H1 (cell line): Measurements from ENCODE around the gene C5AR2. TPM values are rescaled to one million over a fixed set of nuclear protein-coding genes. Genes with fewer than 3 reads are reported as not detected.

Experiments used
- CTCF ChIA-PET: fragments of 300-600 bp; sonication (Branson Sonifier 250); formaldehyde crosslinking; loops from one replicate; lab custom pipeline; 2021; ENCODE audit not compliant: partially characterized antibody; lab: Charles Lee
- POLR2A ChIA-PET: fragments of 300-600 bp; sonication (Branson Sonifier 250); formaldehyde crosslinking; loops from one replicate; lab custom pipeline; 2021; ENCODE audit warnings: inconsistent platforms; ENCODE audit not compliant: partially characterized antibody; lab: Charles Lee
- DNase-seq, 2 experiments: peaks; one replicate each; pipeline versions ENCODE4 v3.0.0 to v3.0.0-alpha.2; 2010 to 2022; ENCODE audit warnings: low spot score in 2 of 2, low read depth in 1 of 2, mixed read lengths in 1 of 2
- FAIRE-seq: peaks from 2 replicates; lab custom pipeline; 2011; peaks lifted over from hg19 to GRCh38; lab: Jason Lieb, UNC
- H2AFZ ChIP-seq: 2 replicates; pipeline ENCODE4 v1.8.1; 2012; ENCODE audit warnings: low read length, inconsistent platforms
- H2AK5ac ChIP-seq: 2 replicates; pipeline ENCODE4 v1.6.1; 2013; ENCODE audit warnings: low read depth, low read length
- H2BK120ac ChIP-seq: replicated peaks from 2 replicates; pipeline ENCODE3; 2013; ENCODE audit warnings: low read depth, low read length, inconsistent platforms
- H2BK12ac ChIP-seq: 2 replicates; pipeline ENCODE4 v1.6.1; 2013; ENCODE audit warnings: low read depth, low read length
- H2BK15ac ChIP-seq: 2 replicates; pipeline ENCODE4 v1.6.1; 2013; ENCODE audit warnings: low read length
- H2BK20ac ChIP-seq: 2 replicates; pipeline ENCODE4 v1.6.1; 2013; ENCODE audit warnings: low read length
- H2BK5ac ChIP-seq: 2 replicates; pipeline ENCODE4 v1.6.1; 2013; ENCODE audit warnings: low read depth, low read length
- H3K14ac ChIP-seq: 2 replicates; pipeline ENCODE4 v1.6.1; 2013; ENCODE audit warnings: inconsistent platforms; ENCODE audit not compliant: insufficient read length
- H3K18ac ChIP-seq: 2 replicates; pipeline ENCODE4 v1.6.1; 2013; ENCODE audit warnings: low read length; ENCODE audit errors: extremely low read depth
- H3K23ac ChIP-seq: 2 replicates; pipeline ENCODE4 v1.6.1; 2013; ENCODE audit warnings: inconsistent platforms; ENCODE audit not compliant: insufficient read length
- H3K23me2 ChIP-seq: 2 replicates; pipeline ENCODE4 v1.6.1; 2013; ENCODE audit warnings: low read depth, low read length
- H3K27ac ChIP-seq: 2 replicates; pipeline ENCODE4 v1.6.1; 2011; ENCODE audit warnings: low read depth, low read length, inconsistent platforms
- H3K27me3 ChIP-seq, 4 experiments: replicated peaks in 1 of 4; 1 replicate in 1 of 4; 2 replicates in 3 of 4; pipeline versions ENCODE4 v1.6.1 to v1.8.1; 2011 to 2013; ENCODE audit warnings: low read length in 3 of 4, mild to moderate bottlenecking in 3 of 4, inconsistent platforms in 2 of 4, mixed read lengths in 2 of 4, moderate library complexity in 1 of 4; ENCODE audit not compliant: control insufficient read depth in 3 of 4, insufficient read depth in 3 of 4; ENCODE audit errors: extremely low read depth in 1 of 4
- H3K36me3 ChIP-seq, 4 experiments: 2 replicates each; pipeline versions ENCODE4 v1.6.1 to v1.8.1; 2011 to 2013; ENCODE audit warnings: mild to moderate bottlenecking in 4 of 4, low read length in 3 of 4, moderate library complexity in 2 of 4, control low read depth in 1 of 4, inconsistent platforms in 1 of 4; ENCODE audit not compliant: insufficient read depth in 4 of 4, control insufficient read depth in 2 of 4
- H3K4ac ChIP-seq: replicated peaks from 2 replicates; pipeline ENCODE3; 2013; ENCODE audit warnings: low read length, low read depth, mixed read lengths, inconsistent platforms; ENCODE audit not compliant: insufficient read length
- H3K4me1 ChIP-seq, 4 experiments: replicated peaks in 1 of 4; 1 replicate in 1 of 4; 2 replicates in 3 of 4; pipeline versions ENCODE4 v1.6.1 to v1.8.1; 2011 to 2013; ENCODE audit warnings: low read length in 3 of 4, inconsistent platforms in 2 of 4, mixed read lengths in 1 of 4; ENCODE audit not compliant: insufficient read depth in 4 of 4, control insufficient read depth in 3 of 4
- H3K4me2 ChIP-seq, 2 experiments: 2 replicates each; pipeline versions ENCODE4 v1.6.1 to v1.8.1; 2011 to 2013; ENCODE audit warnings: low read depth in 2 of 2, low read length in 2 of 2, control low read depth in 1 of 2, inconsistent platforms in 1 of 2, mild to moderate bottlenecking in 1 of 2; ENCODE audit not compliant: insufficient read depth in 1 of 2
- H3K4me3 ChIP-seq, 4 experiments: fragments of 200-600, 300-600 bp in 1 of 4; sonication (generic), shearing (Covaris generic), sonication (Bioruptor Twin) in 1 of 4; 2 replicates each; pipeline versions ENCODE4 v1.5.1 to v1.8.1; 2011 to 2016; ENCODE audit warnings: low read length in 4 of 4, low read depth in 3 of 4, control low read depth in 2 of 4, inconsistent platforms in 2 of 4, mild to moderate bottlenecking in 2 of 4, mixed read lengths in 1 of 4, moderate library complexity in 1 of 4; ENCODE audit not compliant: insufficient read depth in 2 of 4; ENCODE audit errors: extremely low read depth in 1 of 4
- H3K56ac ChIP-seq: replicated peaks from 2 replicates; pipeline ENCODE3; 2013; ENCODE audit warnings: low read depth, mild to moderate bottlenecking, mixed read lengths, low read length, inconsistent platforms; ENCODE audit not compliant: insufficient read length
- H3K79me1 ChIP-seq: 2 replicates; pipeline ENCODE4 v1.6.1; 2013; ENCODE audit warnings: low read depth, low read length, control low read depth
- H3K79me2 ChIP-seq, 2 experiments: 2 replicates each; pipeline versions ENCODE4 v1.6.1 to v1.8.1; 2012 to 2013; ENCODE audit warnings: low read length in 2 of 2, mild to moderate bottlenecking in 2 of 2, inconsistent platforms in 1 of 2; ENCODE audit not compliant: insufficient read depth in 2 of 2, control insufficient read depth in 1 of 2
- H3K9ac ChIP-seq, 4 experiments: replicated peaks in 1 of 4; 1 replicate in 1 of 4; 2 replicates in 3 of 4; pipeline versions ENCODE4 v1.6.1 to v1.8.1; 2011 to 2013; ENCODE audit warnings: low read depth in 3 of 4, low read length in 3 of 4, control low read depth in 2 of 4, mild to moderate bottlenecking in 2 of 4, moderate library complexity in 2 of 4, inconsistent platforms in 1 of 4; ENCODE audit errors: extremely low read depth in 1 of 4
- H3K9me3 ChIP-seq, 2 experiments: 2 replicates each; pipeline versions ENCODE4 v1.6.1 to v1.8.1; 2012 to 2013; ENCODE audit warnings: mild to moderate bottlenecking in 2 of 2, moderate library complexity in 2 of 2, control low read depth in 1 of 2, inconsistent platforms in 1 of 2, low read depth in 1 of 2, low read length in 1 of 2, mixed read lengths in 1 of 2; ENCODE audit not compliant: insufficient read depth in 2 of 2
- H4K20me1 ChIP-seq, 2 experiments: replicated peaks in 1 of 2; 2 replicates each; pipeline versions ENCODE3 to v1.8.1; 2011 to 2013; ENCODE audit warnings: inconsistent platforms in 2 of 2, low read length in 2 of 2, mild to moderate bottlenecking in 1 of 2; ENCODE audit not compliant: insufficient read depth in 2 of 2, control insufficient read depth in 1 of 2
- H4K5ac ChIP-seq: 2 replicates; pipeline ENCODE4 v1.6.1; 2013; ENCODE audit warnings: low read length, low read depth, mixed read lengths, inconsistent platforms; ENCODE audit not compliant: insufficient read length
- H4K8ac ChIP-seq: 2 replicates; pipeline ENCODE4 v1.8.0; 2013; ENCODE audit warnings: mild to moderate bottlenecking, moderate library complexity, low read length, inconsistent platforms; ENCODE audit not compliant: insufficient read depth; ENCODE audit errors: extremely low read depth
- H4K91ac ChIP-seq: replicated peaks from 2 replicates; pipeline ENCODE3; 2013; ENCODE audit warnings: low read length, mixed read lengths, inconsistent platforms; ENCODE audit not compliant: insufficient read length
- ATF2 ChIP-seq: IDR thresholded peaks from 2 replicates; pipeline ENCODE4 v1.6.1; 2012; ENCODE audit warnings: low read length, inconsistent platforms
- KDM1A ChIP-seq: fragments of 200-600, 300-600 bp; sonication (generic); IDR thresholded peaks from 2 replicates; pipeline ENCODE4 v1.7.1; 2016; ENCODE audit warnings: mild to moderate bottlenecking, low read length, borderline replicate concordance
- NANOG ChIP-seq: IDR thresholded peaks from 2 replicates; pipeline ENCODE4 v1.6.1; 2011; ENCODE audit warnings: low read length, low read depth, mild to moderate bottlenecking, inconsistent platforms; ENCODE audit not compliant: insufficient read depth, poor library complexity, severe bottlenecking
- WGBS, 2 experiments: shearing (Covaris generic) in 1 of 2; methylation state at CpG; one replicate each; pipeline versions ENCODE4 v1.1.6 to v1.1.7; 2013 to 2015; ENCODE audit warnings: low lambda C conversion rate in 2 of 2, mixed read lengths in 2 of 2, inconsistent platforms in 1 of 2, low coverage in 1 of 2, missing lambda C conversion rate in 1 of 2; ENCODE audit not compliant: insufficient replicate concordance in 2 of 2, insufficient coverage in 1 of 2, insufficient read length in 1 of 2; ENCODE audit errors: extremely low coverage in 1 of 2, missing lambda C conversion rate in 1 of 2; 5-methylcytosine and 5-hydroxymethylcytosine counted together
- polyA plus RNA-seq, 7 experiments: library from polyadenylated mRNA; depleted of rRNA in 3 of 7; stranded (reverse) in 5 of 7; unstranded in 2 of 7; fragments of >200 nt in 5 of 7; fragments of 200-250 nt in 2 of 7; gene quantifications; 1 replicate in 5 of 7; 2 replicates in 1 of 7; 4 replicates in 1 of 7; pipeline versions ENCODE4 v1.2.1 to v1.2.3, GENCODE V29; 2011 to 2013; ENCODE audit warnings: missing spikeins in 2 of 7, mixed read lengths in 2 of 7
- total RNA-seq: library from RNA; stranded (reverse); fragmentation: NEBNext Ultra II Directional; extraction: Animal tissue kit (Norgen Biotek cat#: 25700); gene quantifications from 2 replicates; pipeline ENCODE4 v1.2.1, GENCODE V29; 2021

C5AR2 gene
- total and polyA plus RNA-seq, 2 of the 8 experiments (the other 6 are each of a cell fraction or from before 2014, with no cell fraction given) = 0.08 to 0.15 TPM

GRCh38 chr19:47306303-47306702, 25.7 kb upstream of the C5AR2 start:
- Histone ChIP-seq H2BK20ac (no peak overlapping the region), H4K20me1 (no peaks in the 10 kb centered on the region)
- CTCF ChIA-PET = interaction anchor here (0.6 to 3.7 kb wide), 8 partner anchors 12 to 151 kb away, joined by 3 to 32 read pairs (median 6); no protein-coding TSS in a partner anchor

More at GRCh38 chr19:47306303-47306702, 25.7 kb upstream of the C5AR2 start:
- Histone ChIP-seq H3K27me3 (no peaks in the 10 kb centered on the region), H3K56ac (no peak overlapping the region), H2BK5ac (no peak overlapping the region), H3K4me3 (no peak overlapping the region), H3K79me1 (no peaks in the 10 kb centered on the region), H3K14ac (no peak overlapping the region), H3K36me3 (no peaks in the 10 kb centered on the region), H3K23ac (no peak overlapping the region), H3K4ac (no peak overlapping the region), H2BK120ac (no peak overlapping the region), H3K27ac (no peak overlapping the region), H3K4me2 (no peak overlapping the region), H3K18ac (no peak overlapping the region), H3K9me3 (no peaks in the 10 kb centered on the region), H4K91ac (no peak overlapping the region), H3K9ac (no peak overlapping the region), H3K23me2 (no peaks in the 10 kb centered on the region), H2BK12ac (no peak overlapping the region), H2AFZ (no peak overlapping the region), H2BK15ac (no peak overlapping the region), H2AK5ac (no peak overlapping the region), H3K79me2 (no peaks in the 10 kb centered on the region), H4K8ac (no peak overlapping the region; the same call in 1 of the 2 replicates), H3K4me1 (peaks cover 0 to 2% (median 0%) of the 10 kb centered on the region in 4 experiments; a peak in 2 of 7 replicates), H4K5ac (no peak overlapping the region)
- DNase-seq (no peak), FAIRE-seq (no peak)
- no peak for TF ChIP-seq ATF2
- TF ChIP-seq KDM1A = 0 out of 2 replicates have a peak, but pooled peaks have one; percentile 31
- TF ChIP-seq NANOG = no peak
- POLR2A ChIA-PET = interaction anchor here (0.6 kb wide), 1 partner anchor 492 kb away, joined by 3 read pairs; no protein-coding TSS in a partner anchor
- 89% methylated on average over 3 of the region's 3 CpGs; no CpG with 5 or more reads in 1 of the 2 experiments for WGBS, 2 experiments
